HG02623 (cell line): ENCODE measurements around the gene TAMM41.
A peak's percentile ranks its signal among the peaks of the same experiment; 100 is the strongest.
"Not testable (repeated sequence)": the region's sequence is repeated elsewhere in the genome, so short reads cannot be mapped to it uniquely, and the experiment has no call there.

Source experiments
- ATAC-seq: cut with Tn5 transposase; IDR thresholded peaks from one replicate; pipeline ENCODE4 v1.9.1; 2021; ENCODE audit warnings: moderate library complexity; ENCODE audit not compliant: unreplicated experiment

The TAMM41 gene

GRCh38 chr3:11769704-11770476 is 76.8 kb downstream of the TAMM41 start:
- ATAC-seq, result peak; percentile 6

GRCh38 chr3:11768604-11769003 is 78.1 kb downstream of the TAMM41 start:
- ATAC-seq, result no peak

GRCh38 chr3:11764931-11765363 is 81.7 kb downstream of the TAMM41 start:
- no peak for ATAC-seq

GRCh38 chr3:11759996-11760395 is 86.7 kb downstream of the TAMM41 start:
- ATAC-seq, result no peak

GRCh38 chr3:11757929-11758328 is 88.8 kb downstream of the TAMM41 start:
- no peak for ATAC-seq

GRCh38 chr3:11757441-11757875 is 89.2 kb downstream of the TAMM41 start:
- ATAC-seq, result no peak

- no peak for ATAC-seq
These were observed 91.4 kb downstream of the TAMM41 start for GRCh38 chr3:11755276-11755675.

- not testable (repeated sequence) for ATAC-seq
These were observed 94.4 kb downstream of the TAMM41 start for GRCh38 chr3:11752254-11752653.

- ATAC-seq, result not testable (repeated sequence)
These were observed 98.4 kb downstream of the TAMM41 start for GRCh38 chr3:11748306-11748705.
